GM20000 (cell line): ENCODE measurements around the gene DOCK11.

Experiments used
- DNase-seq: peaks from one replicate; pipeline ENCODE4 v3.0.0; 2012; ENCODE audit warnings: low spot score
- TF ChIP-seq, protein P1 (sequence below): IDR thresholded peaks from 2 replicates; pipeline ENCODE4 v1.5.1; 2012; ENCODE audit warnings: mild to moderate bottlenecking, control low read depth; ENCODE audit errors: extremely low read depth, missing control alignments

Gene DOCK11

GRCh38 chrX:118633530-118633929 is 137.9 kb downstream of the DOCK11 start:
- TF ChIP-seq, protein P1, sequence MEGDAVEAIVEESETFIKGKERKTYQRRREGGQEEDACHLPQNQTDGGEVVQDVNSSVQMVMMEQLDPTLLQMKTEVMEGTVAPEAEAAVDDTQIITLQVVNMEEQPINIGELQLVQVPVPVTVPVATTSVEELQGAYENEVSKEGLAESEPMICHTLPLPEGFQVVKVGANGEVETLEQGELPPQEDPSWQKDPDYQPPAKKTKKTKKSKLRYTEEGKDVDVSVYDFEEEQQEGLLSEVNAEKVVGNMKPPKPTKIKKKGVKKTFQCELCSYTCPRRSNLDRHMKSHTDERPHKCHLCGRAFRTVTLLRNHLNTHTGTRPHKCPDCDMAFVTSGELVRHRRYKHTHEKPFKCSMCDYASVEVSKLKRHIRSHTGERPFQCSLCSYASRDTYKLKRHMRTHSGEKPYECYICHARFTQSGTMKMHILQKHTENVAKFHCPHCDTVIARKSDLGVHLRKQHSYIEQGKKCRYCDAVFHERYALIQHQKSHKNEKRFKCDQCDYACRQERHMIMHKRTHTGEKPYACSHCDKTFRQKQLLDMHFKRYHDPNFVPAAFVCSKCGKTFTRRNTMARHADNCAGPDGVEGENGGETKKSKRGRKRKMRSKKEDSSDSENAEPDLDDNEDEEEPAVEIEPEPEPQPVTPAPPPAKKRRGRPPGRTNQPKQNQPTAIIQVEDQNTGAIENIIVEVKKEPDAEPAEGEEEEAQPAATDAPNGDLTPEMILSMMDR: no peak
- no peak for DNase-seq

DNA sequence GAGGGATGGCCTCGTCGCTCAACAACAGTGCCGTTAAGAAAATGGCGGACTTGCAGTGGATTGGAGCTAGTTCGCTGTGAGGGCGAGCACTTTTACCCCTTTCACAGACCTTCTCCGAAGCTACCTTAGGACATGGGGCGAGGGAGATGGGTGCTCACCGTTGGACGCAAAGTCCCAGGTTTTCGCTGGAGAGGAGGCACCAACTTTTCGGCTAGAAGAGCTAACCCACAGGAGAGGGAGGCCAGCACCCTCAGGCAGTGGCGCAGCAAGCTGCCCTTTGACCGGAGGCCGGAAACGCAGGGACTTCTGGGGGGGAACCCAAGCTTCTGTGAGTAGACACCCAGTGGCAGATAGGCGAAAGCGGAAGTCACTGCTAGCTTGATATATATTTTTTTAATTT is 138.7 kb downstream of the DOCK11 start:
- no peak for DNase-seq
- TF ChIP-seq, protein P1: no peak

DNA sequence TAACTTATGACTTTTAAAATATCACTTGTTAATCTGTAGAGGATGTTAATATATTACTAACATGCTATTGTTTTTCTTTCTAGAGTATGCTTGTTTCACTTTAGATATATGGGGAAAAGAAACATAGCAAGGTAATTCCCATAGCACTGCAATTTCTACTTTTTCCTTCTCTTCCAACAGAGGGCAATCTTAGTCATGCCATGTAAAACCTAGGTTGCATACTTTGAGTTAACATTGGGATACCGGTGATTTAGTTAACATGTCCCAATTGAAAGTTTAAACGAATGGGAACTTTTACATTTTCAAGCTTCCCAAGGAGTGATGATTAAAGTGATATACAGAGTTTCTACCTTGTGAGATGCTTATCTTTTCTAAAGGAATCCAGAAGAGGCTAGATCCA is 142.4 kb downstream of the DOCK11 start:
- TF ChIP-seq, protein P1: no peak
- no peak for DNase-seq

DNA sequence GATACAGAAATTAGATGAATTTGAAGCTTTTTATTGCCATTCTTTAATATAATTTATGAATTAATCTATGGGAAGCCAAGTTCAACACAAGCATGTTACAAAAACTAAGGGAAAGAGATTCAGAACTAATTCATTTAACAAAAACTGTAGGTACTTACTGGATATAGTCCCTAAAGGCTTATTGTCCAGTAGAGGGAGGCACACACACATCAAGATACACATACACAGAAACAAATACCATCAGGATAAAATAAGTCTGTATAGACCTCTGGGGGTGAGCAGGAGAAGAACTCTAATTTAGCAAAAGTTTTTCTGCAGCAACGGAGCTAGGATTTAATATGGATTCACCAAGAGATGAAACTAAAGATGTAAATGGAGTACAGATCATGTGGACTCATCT is 148.8 kb downstream of the DOCK11 start:
- DNase-seq: peak; percentile 1
- TF ChIP-seq, protein P1: no peak

GRCh38 chrX:118652717-118653116 is 157.1 kb downstream of the DOCK11 start:
- no peak for DNase-seq
- TF ChIP-seq, protein P1: no peak

GRCh38 chrX:118654331-118654730 is 158.7 kb downstream of the DOCK11 start:
- no peak for DNase-seq
- TF ChIP-seq, protein P1: no peak

DNA sequence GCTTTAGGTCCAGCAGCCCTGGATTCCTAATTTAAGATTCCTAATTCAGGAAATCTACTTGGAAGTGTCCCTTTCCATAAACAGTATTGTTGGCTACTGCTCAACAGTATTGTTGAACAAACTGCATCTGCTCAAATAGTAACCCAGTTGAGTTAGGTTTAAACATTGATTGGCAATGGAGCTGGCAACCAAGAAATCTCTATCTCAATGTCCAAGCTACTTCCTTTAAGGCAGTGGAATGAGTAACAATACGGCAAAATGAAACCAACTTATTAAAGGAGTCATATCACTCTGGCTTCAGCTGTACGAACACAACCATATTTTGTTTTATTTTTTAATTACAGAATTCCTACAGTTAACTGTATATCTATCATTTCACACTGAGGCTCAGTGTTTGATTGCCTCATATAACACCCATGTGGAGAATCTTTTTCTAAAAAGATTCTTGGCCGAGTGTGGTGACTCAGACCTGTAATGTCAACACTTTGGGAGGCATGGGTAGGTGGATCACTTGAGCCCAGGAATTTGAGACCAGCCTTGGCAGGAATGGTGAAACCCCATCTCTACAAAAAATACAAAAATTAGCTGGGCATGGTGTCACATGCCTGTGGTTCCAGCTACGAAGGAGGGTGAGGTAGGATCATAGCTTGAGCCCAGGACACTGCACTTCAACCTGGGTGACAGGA is 160.1 kb downstream of the DOCK11 start:
- DNase-seq: no peak

More for the DNA sequence above, 160.1 kb downstream of the DOCK11 start:
- TF ChIP-seq, protein P1: no peak
